ENCODE results near the gene CRLF1.

Gene CRLF1

DNA sequence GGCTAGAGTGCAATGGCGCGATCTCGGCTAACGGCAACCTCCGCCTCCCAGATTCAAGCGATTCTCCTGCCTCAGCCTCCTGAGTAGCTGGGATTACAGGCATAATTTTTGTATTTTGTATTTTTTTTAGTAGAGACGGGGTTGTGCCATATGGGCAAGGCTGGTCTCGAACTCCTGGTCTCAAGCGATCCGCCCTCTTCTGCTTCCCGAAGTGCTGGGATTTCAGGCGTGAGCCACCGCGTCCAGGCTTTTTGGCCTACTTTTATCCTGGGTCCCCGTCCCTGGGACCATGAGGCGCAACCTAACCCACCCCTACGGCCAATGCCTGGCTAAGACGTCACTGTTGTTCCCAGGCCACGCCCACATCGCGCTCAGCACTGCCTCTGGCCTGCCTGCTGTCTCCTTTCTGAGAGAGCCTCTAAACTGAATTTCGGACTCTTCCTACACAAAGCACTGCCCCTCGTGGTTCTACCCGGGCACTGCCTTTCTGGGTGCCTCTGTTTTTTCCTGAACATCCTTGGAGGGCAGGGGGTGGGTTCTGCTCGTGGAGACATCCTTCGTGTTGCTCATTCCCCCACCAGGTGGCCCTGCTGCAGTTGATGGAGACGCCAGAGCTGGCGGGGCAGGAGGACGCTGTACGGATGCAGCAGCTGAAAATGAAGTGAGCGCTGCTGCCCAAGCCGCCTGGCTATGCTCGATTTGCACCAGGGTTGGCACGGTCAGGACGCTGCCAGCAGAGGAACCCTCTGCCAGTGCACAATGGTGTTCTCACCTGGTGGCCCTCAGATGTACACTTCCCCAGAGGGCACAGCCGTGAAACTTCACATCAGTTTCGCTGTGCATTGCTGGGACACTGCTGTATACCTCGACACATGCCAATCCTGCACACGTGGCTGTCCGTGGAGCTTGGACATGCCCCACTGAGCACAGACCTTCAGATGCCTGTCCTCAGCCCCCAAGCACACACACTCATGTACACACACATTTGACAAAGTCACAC, 16.0 kb downstream of the CRLF1 start:
- no peak for DNase-seq

DNA sequence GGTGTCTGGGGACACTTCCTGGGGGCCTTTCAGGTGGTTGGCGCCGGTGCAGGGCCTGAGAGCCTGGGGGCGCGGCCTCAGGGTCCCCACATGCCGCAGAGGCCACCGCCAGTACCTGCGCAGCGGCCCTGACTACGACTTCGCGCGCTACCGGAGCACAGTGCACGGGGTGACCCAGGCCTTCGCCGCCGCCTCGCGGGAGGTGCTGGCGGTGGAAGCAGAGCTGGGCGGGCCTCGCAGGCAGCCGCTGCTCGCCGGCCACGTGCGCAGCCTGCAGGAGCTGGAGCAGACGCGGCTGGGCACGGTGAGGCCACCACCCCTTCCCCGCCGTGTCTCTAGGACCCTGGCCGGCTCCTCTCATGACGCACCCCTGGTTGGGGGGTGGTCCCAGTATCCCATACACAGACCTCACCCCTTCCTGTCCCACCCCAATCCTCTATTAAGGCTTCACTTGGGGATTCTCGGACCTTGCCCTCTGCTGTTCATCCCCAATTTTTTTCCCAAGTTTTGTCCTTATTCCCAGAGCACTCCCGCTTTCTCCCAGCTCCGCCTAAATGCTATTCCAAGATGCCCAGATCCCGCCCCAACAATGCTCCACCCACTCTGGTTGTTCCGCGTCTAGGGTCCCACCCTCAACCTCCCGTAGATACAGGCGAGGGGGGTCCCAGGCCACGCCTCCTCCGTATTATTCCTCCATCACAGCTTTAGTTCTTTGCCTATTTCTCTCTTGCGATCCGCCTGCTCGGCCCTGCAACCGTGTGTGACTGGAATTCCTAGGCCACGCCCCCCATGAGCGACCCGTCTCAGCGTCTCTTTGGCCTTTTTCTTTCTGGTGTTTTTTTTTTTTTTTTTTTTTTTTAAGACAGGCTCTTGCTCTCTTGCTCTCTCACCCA, 17.0 kb downstream of the CRLF1 start:
- no peak for DNase-seq

DNA sequence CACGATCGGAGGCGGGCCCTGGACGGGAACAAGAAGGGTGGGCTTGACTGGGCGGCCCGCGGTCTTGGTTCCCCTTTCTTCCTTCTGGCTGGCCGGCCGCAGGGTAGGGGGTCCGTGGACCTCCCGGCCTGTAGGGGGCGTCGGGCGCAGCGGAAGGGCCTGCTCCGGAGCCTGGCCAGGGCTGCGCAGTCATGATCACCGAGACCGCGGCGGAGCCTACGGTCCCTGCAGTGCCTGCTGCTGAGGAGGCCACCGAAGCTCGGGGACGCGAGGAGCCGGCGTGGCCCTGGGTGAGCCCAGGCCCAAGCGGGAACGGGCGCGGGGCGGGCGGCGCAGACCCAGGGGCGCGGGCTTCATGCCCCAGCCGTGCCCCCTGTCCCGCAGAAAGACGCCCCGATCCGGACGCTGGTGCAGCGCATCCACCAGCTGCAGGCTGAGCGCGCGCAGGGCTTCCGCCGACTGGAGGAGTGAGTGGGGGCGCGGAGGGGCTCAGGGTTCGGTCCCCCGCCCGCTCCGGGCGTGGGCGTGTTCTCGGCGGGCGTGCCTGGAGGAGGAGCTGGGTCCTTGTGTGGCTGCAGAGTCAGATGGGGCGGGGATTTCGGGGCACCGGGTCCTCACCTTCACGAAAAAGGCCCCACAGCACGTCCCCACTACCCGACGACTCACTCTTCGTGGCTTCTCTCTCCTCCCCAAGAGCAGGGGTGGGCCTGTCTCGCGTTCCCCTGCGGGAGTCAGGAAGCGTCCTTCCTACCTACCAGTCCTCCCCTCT, 17.8 kb downstream of the CRLF1 start, which contains the start of gene REX1BD:
REX1BD (plus strand) TSS at position 188 of the 769 bp plus-strand sequence; CDS start at position 192, 4 bp downstream.
- DNase-seq, result peak; percentile 89

DNA sequence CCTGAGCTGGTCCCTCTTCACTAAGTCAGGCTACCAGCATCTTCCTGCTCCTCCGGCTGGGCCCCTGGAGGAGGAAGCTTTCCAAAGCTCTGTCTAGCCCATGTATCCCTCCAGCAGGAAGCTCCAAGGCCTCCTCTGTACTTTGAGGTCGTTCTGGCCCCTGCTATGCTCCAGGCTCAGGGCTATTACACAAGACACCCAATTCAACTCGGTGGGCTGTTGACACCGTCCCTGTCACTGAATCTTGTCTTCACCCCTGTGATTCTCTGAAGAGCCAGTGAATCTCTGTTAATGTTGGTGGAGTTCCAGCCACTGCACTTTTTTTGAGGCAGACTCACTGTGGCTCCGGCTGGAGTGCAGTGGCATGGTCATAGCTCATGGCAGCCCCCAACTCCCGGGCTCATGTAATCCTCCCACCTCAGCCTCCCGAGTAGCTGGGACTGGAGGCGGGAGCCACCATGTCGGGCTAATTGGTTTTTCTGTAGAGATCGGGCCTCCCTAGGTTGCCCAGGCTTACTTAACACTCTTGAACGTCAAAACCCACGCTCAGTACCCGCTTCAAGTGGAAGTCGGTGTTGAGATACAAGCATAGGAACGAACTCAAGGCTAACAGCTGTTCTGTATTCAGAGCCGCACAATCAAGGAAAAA, 18.5 kb downstream of the CRLF1 start:
- no peak for DNase-seq

DNA sequence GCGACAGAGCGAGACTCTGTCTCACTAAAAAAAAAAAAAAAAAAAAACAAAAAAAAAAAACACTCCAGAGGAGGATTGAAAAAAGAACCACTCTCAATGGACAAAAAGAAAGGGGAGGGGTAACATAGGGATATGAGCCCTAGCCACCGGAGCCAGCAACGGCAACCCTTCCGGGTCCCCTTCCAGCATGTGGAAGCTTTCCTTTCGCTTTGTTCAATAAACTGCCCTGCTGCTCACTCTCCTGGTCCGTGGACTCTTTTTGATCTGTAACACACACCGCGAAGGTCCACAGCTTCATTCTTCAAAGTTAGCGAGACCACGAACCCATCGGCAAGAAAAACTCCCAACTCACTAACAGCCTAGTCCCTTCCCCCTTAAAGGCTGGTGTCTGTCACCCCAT, 19.0 kb downstream of the CRLF1 start:
- no peak for DNase-seq

DNA sequence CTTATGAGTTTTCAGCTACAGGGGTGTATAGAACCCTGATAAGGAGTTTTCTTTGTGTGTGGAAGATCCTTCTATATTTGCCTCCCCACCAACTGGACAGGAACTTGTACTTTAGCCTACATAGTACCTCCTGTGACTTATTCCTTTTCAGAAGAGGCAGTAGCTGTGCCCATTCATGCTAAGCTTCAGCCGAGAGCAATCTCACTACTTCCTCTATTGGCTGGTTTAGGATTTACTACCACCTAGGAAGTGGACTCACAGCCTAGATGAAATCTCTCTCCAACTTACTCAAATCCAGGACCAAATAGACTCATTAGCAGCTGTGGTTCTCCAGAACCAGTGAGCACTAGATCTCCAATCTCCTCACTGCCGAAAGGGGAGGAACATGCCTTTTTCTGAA, 20.3 kb downstream of the CRLF1 start:
- DNase-seq, result no peak

DNA sequence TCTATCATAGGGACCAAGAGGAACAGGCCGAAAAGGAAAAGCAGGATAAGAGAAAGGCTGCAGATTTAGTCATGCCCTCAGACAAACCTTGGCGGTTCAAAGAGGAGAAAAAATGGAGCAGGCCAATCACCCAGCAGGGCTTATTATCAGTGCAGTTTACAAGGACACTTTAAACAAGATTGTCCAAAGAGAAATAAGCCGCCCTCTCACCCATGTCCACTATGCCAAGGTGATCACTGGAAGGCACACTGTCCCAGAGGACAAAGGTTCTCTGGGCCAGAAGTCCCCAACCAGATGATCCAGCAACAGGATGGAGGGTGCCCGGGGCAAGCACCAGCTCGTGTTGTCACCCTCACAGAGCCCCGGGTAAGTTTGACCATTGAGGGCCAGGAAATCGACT, 26.3 kb downstream of the CRLF1 start:
- DNase-seq, result no peak

DNA sequence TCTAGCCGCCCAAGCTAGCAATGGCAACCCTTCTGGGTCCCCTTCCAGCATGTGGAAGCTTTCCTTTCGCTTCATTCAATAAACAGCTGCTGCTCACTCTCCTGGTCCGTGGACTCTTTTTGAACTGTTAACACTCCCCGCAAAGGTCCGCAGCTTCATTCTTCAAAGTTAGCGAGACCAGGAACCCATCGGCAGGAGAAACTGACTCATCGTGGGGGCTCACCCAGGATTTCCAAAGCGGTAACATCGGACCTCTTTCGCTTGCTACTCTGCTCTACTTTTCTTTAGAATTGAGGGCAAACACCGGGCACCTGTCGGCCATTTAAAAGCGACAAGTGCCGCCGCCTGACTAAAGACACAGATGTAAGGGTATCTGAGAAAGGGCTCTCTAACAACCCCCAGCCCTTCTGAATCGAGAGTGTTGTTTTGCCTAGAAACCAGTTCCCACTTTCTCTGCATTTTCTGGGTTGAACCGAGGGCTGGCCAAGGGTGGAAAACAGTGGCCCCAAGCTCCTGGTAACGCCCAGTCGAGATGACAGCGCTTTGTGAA, 29.2 kb downstream of the CRLF1 start:
- DNase-seq, result no peak

DNA sequence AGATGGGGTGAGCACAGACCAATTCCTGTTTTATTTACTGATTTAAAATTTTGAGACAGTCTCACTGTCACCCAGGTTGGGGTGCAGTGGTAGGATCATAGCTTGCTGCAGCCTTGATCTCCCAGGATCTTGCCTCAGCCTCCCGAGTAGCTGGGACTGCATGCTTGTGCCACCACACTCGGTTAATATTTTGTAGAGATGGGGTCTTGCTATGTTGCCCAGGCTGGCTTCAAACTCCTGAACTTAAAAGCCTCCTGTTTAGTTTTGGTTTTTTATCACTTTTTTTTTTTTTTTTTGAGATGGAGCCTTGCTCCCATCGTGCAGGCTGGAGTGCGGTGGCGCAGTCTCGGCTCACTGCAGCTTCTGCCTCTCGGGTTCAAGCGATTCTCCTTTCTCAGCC, 30.2 kb downstream of the CRLF1 start:
- no peak for DNase-seq

DNA sequence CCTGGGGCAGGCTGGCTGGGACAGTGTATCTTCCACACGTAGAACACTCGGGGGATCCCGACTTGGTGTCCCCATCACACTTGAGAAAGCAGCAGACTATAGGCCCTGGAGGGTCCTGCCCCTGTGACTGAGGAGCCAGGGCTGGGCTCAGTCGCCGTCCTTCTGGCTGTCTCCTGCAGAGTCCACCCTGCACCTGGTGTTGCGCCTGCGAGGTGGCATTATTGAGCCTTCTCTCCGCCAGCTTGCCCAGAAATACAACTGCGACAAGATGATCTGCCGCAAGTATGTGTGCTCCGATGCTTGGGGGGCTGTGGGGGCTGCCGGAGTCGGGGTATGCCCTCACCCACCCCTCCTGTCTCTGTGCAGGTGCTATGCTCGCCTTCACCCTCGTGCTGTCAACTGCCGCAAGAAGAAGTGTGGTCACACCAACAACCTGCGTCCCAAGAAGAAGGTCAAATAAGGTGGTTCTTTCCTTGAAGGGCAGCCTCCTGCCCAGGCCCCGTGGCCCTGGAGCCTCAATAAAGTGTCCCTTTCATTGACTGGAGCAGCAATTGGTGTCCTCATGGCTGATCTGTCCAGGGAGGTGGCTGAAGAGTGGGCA, 31.8 kb downstream of the CRLF1 start:
- no peak for DNase-seq

DNA sequence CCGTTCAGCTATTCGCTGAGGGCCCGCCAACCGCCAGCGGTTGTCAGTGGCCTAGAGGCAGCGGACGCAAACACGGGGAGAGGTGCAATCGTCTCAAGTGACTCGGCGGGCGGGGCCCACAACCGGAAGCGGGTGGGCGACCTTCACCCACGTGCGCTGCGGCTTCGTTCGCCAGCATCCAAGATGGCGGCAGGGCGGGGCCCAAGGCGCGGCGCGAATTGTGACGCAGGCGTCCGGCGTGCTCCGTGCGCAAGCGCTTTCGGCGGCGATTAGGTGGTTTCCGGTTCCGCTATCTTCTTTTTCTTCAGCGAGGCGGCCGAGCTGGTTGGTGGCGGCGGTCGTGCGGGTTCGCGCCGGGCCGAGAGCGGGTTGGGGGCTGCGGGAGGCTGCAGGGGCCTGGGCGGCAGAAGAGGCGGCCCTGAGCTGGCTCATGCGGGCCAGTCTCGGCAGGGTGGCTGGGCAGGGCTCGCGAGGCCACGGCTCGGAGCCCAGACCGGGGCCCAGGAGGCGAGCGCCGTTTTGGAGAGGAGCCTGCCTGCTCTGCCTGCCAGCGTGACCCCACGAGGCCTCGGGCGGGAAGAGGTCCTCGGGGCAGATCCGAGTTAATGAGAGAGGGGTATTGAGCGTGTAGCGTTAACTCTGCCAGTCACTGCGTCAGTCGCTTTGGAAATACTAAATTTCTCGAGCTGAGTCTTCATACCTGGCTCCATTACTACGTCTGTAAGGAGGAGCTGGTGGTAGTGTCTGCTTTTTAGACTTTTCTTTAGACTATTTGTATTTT, 34.8 kb downstream of the CRLF1 start, which contains the start of gene UBA52:
UBA52 (plus strand) TSS at position 294 of the 781 bp plus-strand sequence. CDS start 1,444 bp downstream, outside the sequence.
- peak; percentile 99 for DNase-seq

DNA sequence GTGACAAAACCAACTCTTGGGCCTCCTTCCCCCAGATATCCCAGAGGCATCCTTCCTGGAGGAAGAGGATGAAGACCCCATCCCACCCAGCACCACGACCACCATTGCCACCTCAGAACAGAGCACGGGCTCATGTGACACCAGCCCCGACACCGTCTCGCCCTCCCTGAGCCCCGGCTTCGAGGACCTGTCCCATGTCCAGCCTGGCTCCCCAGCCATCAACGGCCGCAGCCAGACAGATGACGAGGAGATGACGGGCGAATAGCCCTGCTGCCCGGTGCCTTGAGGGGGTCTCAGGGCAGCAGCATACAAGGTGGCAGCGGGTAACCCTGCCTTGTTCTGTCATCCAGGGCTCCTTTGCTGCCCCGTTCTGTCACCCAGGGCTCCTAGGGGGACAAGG, 38.2 kb downstream of the CRLF1 start:
- no peak for DNase-seq

DNA sequence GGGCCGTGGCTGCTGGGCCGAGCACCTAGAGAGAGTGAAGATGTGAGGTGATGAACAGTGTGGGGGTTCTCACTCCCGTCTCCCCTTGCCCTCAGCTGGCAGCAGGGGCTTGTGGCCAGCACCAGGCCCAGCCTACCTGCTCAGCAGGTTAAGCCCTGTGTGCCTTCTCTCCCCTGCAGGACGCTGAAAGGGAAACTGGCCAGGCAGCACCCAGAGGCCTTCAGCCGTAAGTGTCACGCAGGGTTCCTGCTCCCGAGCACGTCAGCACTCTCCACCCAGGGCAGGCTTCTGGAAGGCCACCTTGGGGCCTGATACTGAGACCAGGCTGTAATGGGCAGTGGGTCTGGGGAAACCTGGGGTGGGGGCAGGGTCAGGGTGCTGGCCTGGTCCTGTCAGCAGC, 39.6 kb downstream of the CRLF1 start:
- DNase-seq, result no peak

DNA sequence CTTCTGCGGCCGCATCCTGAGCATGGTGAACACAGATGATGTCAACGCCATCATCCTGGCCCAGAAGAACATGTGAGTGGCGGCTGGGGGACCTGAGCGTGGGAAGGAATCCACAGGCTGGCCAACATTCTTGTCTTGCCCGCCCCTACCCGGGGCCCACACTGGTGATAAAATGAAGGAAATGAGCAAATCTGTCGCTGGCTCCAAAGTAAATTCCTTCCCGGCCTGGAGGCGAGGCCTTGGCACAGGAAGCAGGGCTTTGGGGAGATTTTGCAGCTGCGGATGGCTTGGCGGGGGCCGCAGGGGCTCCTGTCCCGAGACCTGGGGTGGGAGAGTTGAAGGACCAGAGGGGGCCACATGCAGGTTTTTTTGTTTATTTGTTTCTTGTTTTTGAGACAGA, 44.5 kb downstream of the CRLF1 start:
- no peak for DNase-seq

DNA sequence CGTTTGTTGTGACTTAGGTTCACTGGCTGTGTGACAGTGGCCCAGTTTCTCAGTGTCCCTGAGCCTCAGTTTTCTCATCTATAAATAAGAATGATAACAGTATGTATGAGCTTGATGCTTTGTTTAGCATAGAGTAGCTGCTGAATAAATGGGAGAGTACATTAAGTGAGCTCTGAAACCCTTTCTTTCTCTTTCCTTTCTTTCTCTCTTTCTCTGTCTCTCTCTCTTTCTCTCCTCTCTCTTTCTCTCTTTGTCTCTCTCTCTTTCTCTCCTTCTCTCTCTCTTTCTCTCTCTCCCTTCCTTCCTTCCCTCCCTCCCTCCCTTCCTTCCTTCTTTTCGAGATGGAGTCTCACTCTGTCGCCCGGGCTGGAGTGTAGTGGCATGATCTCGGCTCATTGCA, 46.9 kb downstream of the CRLF1 start:
- DNase-seq, result no peak

DNA sequence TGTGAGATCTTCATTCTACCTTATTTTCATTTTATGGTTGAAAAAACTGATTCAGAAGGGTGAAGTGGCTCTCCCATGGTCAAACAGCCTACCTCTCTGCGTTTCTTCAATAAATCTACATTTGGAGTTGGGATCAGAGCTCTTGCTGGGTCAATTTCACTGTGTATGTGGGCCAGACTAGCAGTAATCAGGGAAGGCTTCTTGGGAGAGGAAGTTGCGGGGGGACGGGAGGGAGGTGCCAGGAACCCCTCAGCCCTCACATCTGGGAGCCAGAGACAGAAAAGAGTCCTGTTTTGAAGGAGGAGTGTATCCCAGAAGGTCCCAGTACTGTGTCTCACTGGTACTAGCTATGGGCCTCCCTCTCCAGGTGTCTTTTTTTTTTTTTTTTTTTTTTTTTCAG, 48.0 kb downstream of the CRLF1 start:
- DNase-seq, result peak; percentile 10

DNA sequence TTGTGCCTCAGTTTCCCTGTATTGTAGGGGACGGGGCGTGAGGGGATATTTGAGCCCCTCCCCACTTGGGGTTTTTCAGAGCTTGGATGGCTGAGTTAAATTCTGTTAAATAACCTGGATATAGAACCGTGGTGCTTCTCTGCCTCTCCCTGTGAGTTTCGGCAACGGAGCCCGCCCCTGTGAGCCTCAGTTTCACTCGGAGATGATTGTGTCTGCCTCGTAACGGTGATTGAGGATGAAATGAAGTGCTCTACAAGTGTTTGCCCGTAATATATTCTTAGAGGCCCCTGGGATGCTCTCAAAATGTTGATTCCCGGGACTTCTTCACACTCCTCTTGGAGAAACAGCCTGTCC, 48.4 kb downstream of the CRLF1 start:
- DNase-seq, result peak; percentile 22

DNA sequence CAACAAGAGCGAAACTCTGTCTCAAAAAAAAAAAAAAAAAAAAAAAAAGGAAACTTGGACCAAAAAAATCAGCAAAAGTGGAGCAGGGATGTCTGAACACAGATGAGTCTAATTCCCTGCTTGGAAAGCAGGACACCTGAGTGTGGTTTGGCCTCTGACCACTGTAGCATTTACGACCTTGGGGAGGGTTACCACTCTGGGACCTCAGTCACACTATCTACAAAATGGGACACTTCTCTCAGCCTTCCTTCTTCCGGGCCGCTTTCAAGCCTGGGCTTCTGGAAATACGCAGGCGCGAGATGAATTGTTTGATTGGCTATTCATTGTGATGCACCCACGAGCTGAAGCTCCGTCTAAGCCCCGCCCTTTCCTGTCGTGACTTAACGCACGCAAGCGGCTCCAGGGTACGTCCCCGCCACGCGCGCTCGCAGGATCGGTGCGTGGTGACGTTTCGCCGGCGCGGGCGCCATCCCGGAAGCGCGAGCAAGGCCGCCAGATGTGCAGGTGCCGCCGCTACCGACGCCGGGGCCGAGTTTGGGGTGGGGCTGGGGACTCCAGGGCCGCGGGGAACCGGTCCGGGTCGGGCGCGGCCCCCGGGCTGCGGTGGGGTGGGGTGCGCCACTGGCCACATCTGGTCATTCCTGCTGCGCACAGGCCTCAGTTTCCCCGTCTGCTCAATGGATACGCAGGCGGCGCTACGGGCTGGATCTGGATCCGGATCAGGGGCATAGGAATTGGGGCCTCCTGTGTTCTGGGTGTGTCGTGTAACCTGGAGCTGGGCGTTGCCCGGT, 49.0 kb downstream of the CRLF1 start, which contains the start of gene KXD1:
KXD1 (plus strand) TSS at position 460 of the 791 bp plus-strand sequence. CDS start 4,187 bp downstream, outside the sequence.
- peak; percentile 99 for DNase-seq

DNA sequence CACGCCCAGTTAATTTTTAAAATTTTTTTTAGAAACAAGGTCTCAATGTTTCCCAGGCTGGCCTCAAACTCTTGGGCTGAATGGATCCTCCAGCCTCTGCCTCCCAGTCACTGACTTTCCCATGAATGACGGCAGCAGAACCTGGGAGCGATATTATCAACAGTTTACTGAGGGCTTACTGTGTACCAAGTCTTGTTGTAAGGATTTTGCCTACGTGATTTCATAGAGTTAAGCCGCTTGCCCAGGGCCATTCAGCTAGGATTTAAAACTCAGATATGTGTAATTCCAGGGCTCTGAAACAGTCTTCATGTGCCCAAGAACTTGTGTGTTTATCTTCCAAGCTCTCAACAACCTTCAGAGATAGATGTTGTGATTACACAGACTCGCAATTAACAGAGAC, 55.0 kb downstream of the CRLF1 start:
- DNase-seq, result no peak
